HepG2 (cell line): Measurements from ENCODE around the gene EDC3. TPM values are rescaled to one million over a fixed set of nuclear protein-coding genes. Genes with fewer than 3 reads are reported as not detected.

ENCODE experiments used
- BCL6 ChIP-seq: IDR thresholded peaks from 2 replicates; pipeline ENCODE4 v1.6.1; 2016; ENCODE audit warnings: missing genetic modification reagents, missing compliant biosample characterization
- CEBPB ChIP-seq: IDR thresholded peaks from 2 replicates; pipeline ENCODE4 v1.6.1; 2011; ENCODE audit warnings: low read depth, low read length, improper control_type of control experiment, borderline replicate concordance
- CEBPG ChIP-seq: IDR thresholded peaks from 2 replicates; pipeline ENCODE4 v1.6.1; 2016
- EP300 ChIP-seq, 3 experiments: sonication (generic) in 1 of 3; formaldehyde crosslinking in 1 of 3; IDR thresholded peaks; 2 replicates each; pipeline versions ENCODE4 v1.5.1 to v1.6.1; 2011 to 2020; ENCODE audit warnings: low read depth in 2 of 3, low read length in 2 of 3, borderline replicate concordance in 1 of 3, improper control_type of control experiment in 1 of 3, mild to moderate bottlenecking in 1 of 3, missing genetic modification reagents in 1 of 3, moderate library complexity in 1 of 3
- FOSL2 ChIP-seq: sonication (generic); formaldehyde crosslinking; IDR thresholded peaks from 2 replicates; pipeline ENCODE4 v1.4.0; 2020; ENCODE audit warnings: missing genetic modification reagents
- FOXK1 ChIP-seq: sonication (generic); formaldehyde crosslinking; IDR thresholded peaks from 2 replicates; pipeline ENCODE4 v1.4.0; 2020; ENCODE audit warnings: low read depth, missing genetic modification reagents, borderline replicate concordance
- GABPB1 ChIP-seq: IDR thresholded peaks from 2 replicates; pipeline ENCODE4 v1.6.1; 2016; ENCODE audit warnings: mild to moderate bottlenecking, missing genetic modification reagents, moderate library complexity, missing compliant biosample characterization
- GATAD2A ChIP-seq: IDR thresholded peaks from 2 replicates; pipeline ENCODE4 v1.6.1; 2016
- HDAC2 ChIP-seq: sonication (generic); formaldehyde crosslinking; IDR thresholded peaks from 2 replicates; pipeline ENCODE4 v1.4.0; 2020; ENCODE audit warnings: missing genetic modification reagents
- HNF4A ChIP-seq: sonication (generic); formaldehyde crosslinking; IDR thresholded peaks from 2 replicates; pipeline ENCODE4 v1.4.0; 2020; ENCODE audit warnings: missing genetic modification reagents
- IKZF4 ChIP-seq: sonication (generic); formaldehyde crosslinking; IDR thresholded peaks from 2 replicates; pipeline ENCODE4 v1.5.1; 2020; ENCODE audit warnings: borderline replicate concordance, mild to moderate bottlenecking, low read depth, missing genetic modification reagents; ENCODE audit errors: not compliant biosample characterization
- JUN ChIP-seq: sonication (generic); formaldehyde crosslinking; IDR thresholded peaks from 2 replicates; pipeline ENCODE4 v1.4.0; 2020; ENCODE audit warnings: mild to moderate bottlenecking, missing genetic modification reagents
- MED1 ChIP-seq: sonication (generic); formaldehyde crosslinking; IDR thresholded peaks from 2 replicates; pipeline ENCODE4 v1.4.0; 2020; ENCODE audit warnings: missing genetic modification reagents
- PITX1 ChIP-seq: sonication (generic); formaldehyde crosslinking; IDR thresholded peaks from 2 replicates; pipeline ENCODE4 v1.5.1; 2020; ENCODE audit warnings: mild to moderate bottlenecking, missing genetic modification reagents
- RFX5 ChIP-seq: IDR thresholded peaks from 2 replicates; pipeline ENCODE4 v1.6.1; 2011; ENCODE audit warnings: low read depth, low read length, improper control_type of control experiment
- RXRB ChIP-seq: IDR thresholded peaks from 2 replicates; pipeline ENCODE4 v1.6.1; 2016; ENCODE audit warnings: borderline replicate concordance, missing genetic modification reagents, missing compliant biosample characterization
- SIN3A ChIP-seq: IDR thresholded peaks from 2 replicates; pipeline ENCODE4 v1.6.1; 2011; ENCODE audit warnings: low read depth, mild to moderate bottlenecking, control low read depth, low read length, borderline replicate concordance
- SMC3 ChIP-seq: IDR thresholded peaks from 2 replicates; pipeline ENCODE4 v1.6.1; 2011; ENCODE audit warnings: low read length, improper control_type of control experiment
- SOX13 ChIP-seq, 3 experiments: fragments of 450-650 bp in 1 of 3; sonication (generic) in 1 of 3; formaldehyde crosslinking in 1 of 3; IDR thresholded peaks in 2 of 3; conservative IDR thresholded peaks in 1 of 3; 2 replicates each; pipeline versions ENCODE4 v1.5.0 to v1.6.1; 2016 to 2020; ENCODE audit warnings: antibody characterized with exemption in 1 of 3, mild to moderate bottlenecking in 1 of 3, missing compliant biosample characterization in 1 of 3, missing genetic modification reagents in 1 of 3, moderate library complexity in 1 of 3
- TFAP4 ChIP-seq: sonication (generic); IDR thresholded peaks from 2 replicates; pipeline ENCODE4 v1.6.1; 2016; ENCODE audit warnings: low read depth, borderline replicate concordance
- ZEB1 ChIP-seq: IDR thresholded peaks from 2 replicates; pipeline ENCODE4 v1.6.1; 2012; ENCODE audit warnings: mild to moderate bottlenecking, low read depth, inconsistent platforms; ENCODE audit not compliant: insufficient replicate concordance
- ZNF280B ChIP-seq: sonication (generic); formaldehyde crosslinking; IDR thresholded peaks from 2 replicates; pipeline ENCODE4 v1.5.0; 2020; ENCODE audit warnings: missing genetic modification reagents, mild to moderate bottlenecking, borderline replicate concordance
- ZNF557 ChIP-seq: sonication (generic); formaldehyde crosslinking; IDR thresholded peaks from 2 replicates; pipeline ENCODE4 v1.4.0; 2020; ENCODE audit warnings: missing genetic modification reagents
- ZNF766 ChIP-seq: sonication (generic); formaldehyde crosslinking; IDR thresholded peaks from 2 replicates; pipeline ENCODE4 v1.5.0; 2020; ENCODE audit warnings: missing genetic modification reagents, borderline replicate concordance
- polyA plus RNA-seq, 8 experiments: library from polyadenylated mRNA; depleted of rRNA in 3 of 8; stranded (reverse) in 7 of 8; unstranded in 1 of 8; fragments of >200 nt; fragmentation: Illumina TruSeq in 4 of 8; extraction: Trizol in 4 of 8; gene quantifications; 2 replicates each; pipeline versions ENCODE4 v1.2.1 to v1.2.3, GENCODE V29; 2011 to 2016; ENCODE audit warnings: low read depth in 4 of 8, missing spikeins in 1 of 8, mixed read lengths in 1 of 8; ENCODE audit not compliant: insufficient read depth in 1 of 8
- total RNA-seq, 5 experiments: library from RNA; depleted of rRNA; stranded (reverse); fragments of >200 nt; fragmentation: Illumina TruSeq; extraction: Trizol; gene quantifications; 2 replicates each; pipeline ENCODE4 v1.2.3, GENCODE V29; 2016; ENCODE audit warnings: low read depth in 1 of 5

The EDC3 gene
- total and polyA plus RNA-seq, 2 of the 13 experiments (the other 11 are each of a cell fraction or from before 2014, with no cell fraction given), result 17.4 to 32.0 TPM

- TF ChIP-seq CEBPG (CRISPR knock-in tag) (peak; percentile 92), HNF4A (CRISPR knock-in tag) (peak; percentile 27; the same call in 1 of the 2 replicates), CEBPB (peak; percentile 97), BCL6 (0 out of 2 replicates have a peak, but pooled peaks have one; percentile 20), FOSL2 (peak; percentile 60), PITX1 (no peak), IKZF4 (no peak), JUN (CRISPR knock-in tag) (no peak), RFX5 (peak; percentile 83), HDAC2 (CRISPR knock-in tag) (no peak), RXRB (0 out of 2 replicates have a peak, but pooled peaks have one; percentile 19), ZEB1 (no peak), ZNF280B (CRISPR knock-in tag) (no peak), MED1 (CRISPR knock-in tag) (peak; percentile 44; the same call in 1 of the 2 replicates), SIN3A (no peak), ZNF766 (CRISPR knock-in tag) (no peak), SMC3 (0 out of 2 replicates have a peak, but pooled peaks have one; percentile 15), FOXK1 (CRISPR knock-in tag) (peak; percentile 83; the same call in 1 of the 2 replicates), SOX13 (IDR thresholded peaks at IDR 0.05) (no peak), SOX13 (CRISPR knock-in tag; conservative IDR thresholded peaks at IDR 0.05 in 1 of 2, IDR thresholded peaks at IDR 0.05 in 1 of 2) (peak in 1 of 2 experiments; percentile 27; a peak in 1 of 4 replicates), ZNF557 (CRISPR knock-in tag) (no peak), GABPB1 (CRISPR knock-in tag) (peak; percentile 35; the same call in 1 of the 2 replicates), EP300 (IDR thresholded peaks at IDR 0.05; ENCODE audit: low read depth in 2 of 2, low read length in 2 of 2) (0 out of 4 replicates have a peak, but pooled peaks of 1 of the 2 experiments have one; percentile 25), EP300 (CRISPR knock-in tag; IDR thresholded peaks at IDR 0.05; ENCODE audit: borderline replicate concordance) (no peak), TFAP4 (peak; percentile 34; the same call in 1 of the 2 replicates), GATAD2A (CRISPR knock-in tag) (peak; percentile 84)
Measured at GRCh38 chr15:74716651-74717050, 20.8 kb upstream of the EDC3 start (continued).
